GM18868 (cell line): ENCODE data around the gene MLPH.

Experiments
- ATAC-seq: cut with Tn5 transposase; IDR thresholded peaks from one replicate; pipeline ENCODE4 v1.9.1; 2021; ENCODE audit warnings: mild to moderate bottlenecking, moderate library complexity; ENCODE audit not compliant: unreplicated experiment

MLPH gene

GRCh38 chr2:237478095-237478494 is 9.0 kb upstream of the MLPH start:
- no peak for ATAC-seq

DNA sequence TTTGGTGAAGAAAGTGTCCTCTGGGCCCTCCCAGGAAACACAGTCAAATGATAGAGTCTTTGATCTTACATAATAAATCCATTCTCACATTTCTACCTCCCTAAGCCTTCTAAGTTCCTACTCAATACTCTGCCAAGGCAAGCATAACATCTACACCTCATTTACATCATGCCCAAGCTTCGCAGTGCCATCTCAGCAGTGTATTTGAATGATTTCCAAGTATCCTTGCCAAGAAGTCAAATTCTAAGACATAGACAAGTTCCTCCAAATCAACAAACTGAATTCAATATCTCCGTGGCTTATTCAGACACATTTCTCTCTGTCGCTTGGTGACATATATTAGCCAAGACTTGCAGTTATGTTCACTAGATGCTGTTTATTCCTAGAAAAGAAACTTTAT is 8.1 kb upstream of the MLPH start:
- no peak for ATAC-seq

- no peak for ATAC-seq
Observed at GRCh38 chr2:237479747-237480146, 7.3 kb upstream of the MLPH start.

DNA sequence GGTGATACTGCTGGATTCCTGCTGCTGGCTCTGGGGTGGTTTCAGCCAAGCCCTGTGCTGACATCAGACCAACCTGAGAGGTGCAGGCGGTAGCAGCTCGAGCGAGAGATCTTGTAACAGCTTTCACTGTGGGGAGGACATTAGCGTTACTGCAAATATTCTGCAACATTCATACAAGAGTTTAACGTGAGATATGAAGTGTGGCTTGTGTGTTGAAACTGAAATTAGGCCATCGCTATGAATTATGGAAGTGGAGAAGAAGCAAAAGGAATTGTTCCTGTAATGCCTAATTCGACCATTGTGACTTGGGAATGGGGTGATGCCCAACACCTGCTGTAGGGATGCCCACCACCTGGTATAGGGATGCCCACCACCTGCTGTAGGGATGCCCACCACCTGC is 6.5 kb upstream of the MLPH start:
- no peak for ATAC-seq

DNA sequence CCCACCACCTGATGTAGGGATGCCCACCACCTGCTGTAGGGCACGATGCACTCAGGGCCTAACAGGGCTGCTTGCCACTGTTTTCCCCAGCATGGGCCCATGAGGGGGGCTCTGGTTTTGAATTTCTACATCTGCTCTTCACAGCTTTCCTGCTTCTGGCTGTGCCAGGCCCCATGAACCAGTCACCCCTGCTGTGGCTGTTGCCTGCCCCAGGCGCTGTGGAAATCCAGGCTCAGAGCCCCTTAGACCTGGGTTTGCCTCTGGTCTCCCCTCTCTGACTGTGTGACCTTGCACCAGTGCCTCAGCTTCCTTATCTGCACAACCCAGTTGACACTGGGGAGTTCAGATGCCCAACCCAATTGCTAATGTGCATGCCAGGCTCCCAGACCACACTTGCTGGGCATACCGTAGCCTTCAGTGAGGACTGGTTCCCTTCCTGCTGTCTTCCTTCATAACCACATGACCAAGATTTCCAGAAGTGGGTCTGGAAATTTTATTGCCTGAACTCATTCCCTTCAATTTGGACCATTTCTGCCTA is 6.0 kb upstream of the MLPH start:
- no peak for ATAC-seq

- ATAC-seq: no peak
Observed at GRCh38 chr2:237482485-237482884, 4.6 kb upstream of the MLPH start.

- no peak for ATAC-seq
Observed at GRCh38 chr2:237483018-237483731, 3.9 kb upstream of the MLPH start.

DNA sequence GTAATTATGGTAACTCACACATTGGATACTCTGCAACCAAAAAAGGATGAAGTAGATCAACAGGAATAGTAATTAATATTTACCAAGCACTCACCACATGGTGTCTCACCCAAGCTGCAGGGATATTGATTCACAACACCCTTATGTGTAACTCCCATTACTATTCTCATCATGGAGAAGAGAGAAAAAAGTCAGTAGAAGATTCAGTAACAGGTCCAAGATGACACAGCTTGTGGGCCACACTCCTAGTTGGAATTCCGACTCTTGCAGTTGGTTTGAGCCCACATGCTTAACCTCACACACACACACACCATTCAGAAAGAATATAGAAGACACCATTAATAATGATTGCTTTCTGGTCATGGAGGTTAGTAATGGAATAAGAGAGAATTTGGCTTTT is 1.7 kb upstream of the MLPH start:
- ATAC-seq: no peak

- ATAC-seq: no peak
Observed at GRCh38 chr2:237485844-237486243, 1.2 kb upstream of the MLPH start.

GRCh38 chr2:237486334-237486818 is 675 bp upstream of the MLPH start:
- no peak for ATAC-seq

- ATAC-seq: no peak
Observed at GRCh38 chr2:237487496-237487895, 445 bp downstream of the MLPH start.

DNA sequence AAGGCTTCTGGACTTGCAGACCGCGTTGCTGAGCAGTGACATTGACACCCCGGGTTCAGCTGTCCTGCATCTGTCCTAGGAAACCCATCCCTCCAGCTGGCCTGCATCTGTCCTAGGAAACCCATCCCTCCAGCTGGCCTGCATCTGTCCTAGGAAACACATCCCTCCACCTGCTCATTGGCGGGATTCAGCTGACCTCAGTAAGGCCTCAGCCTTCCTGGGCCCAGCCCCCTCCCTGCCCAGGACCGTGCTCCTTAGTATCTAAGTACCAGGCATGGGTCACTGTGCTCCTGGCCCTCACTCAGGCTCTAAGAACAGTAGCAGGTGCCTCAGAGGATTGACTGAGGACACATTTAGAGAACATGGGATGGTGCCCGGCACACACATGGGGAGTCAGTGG is 1.2 kb downstream of the MLPH start:
- no peak for ATAC-seq

DNA sequence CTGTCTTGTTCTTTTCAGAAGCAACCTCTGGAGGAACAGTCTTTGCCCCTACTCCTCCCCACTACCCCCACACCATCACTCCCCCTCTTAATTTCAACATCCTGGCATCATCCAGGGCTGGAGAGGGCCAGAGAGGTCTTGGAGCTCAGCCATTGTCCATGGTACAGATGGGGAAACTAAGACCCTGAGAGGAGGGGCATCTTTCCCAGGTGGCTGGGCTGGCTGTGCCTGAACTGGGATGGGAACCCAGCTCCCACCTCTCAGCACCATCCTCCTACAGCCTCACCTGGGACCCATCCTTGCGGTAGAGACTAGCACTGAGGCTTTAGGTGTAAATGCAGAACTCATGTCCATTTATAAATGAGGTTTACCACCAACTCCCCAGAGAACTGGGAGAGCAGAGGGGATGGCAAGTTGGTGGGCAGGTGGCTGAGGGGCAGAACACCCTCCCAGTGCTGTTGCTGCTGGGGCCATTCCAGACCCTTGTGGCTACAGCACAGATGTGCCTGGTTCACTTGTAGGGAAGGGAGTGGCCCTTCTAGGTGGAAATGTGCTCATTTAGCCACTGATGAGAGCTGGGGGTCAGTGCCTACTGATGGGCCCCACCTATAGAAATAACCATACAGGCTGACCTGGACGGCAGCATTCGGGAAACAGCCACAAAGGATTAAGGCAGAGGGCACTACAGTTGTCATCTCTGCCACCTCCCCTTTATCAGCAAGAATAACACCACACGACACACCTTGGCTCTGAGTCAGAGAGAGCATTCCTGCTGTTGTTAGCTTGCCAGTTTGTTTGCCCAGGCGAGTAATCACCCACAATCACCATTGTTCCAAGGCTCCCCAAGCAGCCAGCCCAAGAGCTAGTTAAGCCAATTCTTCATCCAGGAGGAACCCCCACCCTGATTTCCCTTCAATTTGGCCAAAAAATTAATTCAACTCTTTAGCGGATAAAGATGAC is 2.1 kb downstream of the MLPH start:
- no peak for ATAC-seq

DNA sequence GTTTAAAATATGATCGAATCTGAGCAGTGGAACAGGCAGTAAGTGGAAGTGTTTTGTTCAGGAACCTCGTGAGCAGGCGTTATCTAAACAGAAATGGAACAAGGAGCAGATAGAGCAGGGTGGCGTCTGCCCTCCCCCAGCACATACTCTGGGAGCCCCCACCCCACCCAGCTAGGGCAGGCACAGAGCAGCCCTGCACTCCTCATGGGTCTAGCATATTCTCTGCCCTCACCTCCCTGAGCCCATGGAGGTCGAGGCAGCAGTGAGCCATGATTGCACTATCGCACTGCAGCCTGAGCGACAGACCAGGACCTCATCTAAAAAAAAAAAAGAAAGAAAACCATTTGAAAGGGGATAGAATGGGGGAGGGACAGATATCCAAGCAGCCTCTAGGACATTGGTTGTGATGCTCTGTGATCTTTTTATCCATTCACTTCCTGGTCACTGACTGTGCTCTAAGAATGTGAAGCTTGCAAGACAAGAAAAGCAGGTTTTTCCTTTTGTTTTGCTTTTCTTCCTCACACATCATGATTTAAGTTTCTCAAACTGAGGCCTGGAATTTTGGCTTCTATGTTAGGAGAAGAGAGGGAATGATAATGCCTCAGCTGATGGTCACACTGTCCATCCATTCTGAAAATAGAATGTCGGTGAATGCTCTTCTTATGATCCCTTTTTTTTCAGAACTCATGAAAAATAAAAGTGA is 3.1 kb downstream of the MLPH start:
- no peak for ATAC-seq

DNA sequence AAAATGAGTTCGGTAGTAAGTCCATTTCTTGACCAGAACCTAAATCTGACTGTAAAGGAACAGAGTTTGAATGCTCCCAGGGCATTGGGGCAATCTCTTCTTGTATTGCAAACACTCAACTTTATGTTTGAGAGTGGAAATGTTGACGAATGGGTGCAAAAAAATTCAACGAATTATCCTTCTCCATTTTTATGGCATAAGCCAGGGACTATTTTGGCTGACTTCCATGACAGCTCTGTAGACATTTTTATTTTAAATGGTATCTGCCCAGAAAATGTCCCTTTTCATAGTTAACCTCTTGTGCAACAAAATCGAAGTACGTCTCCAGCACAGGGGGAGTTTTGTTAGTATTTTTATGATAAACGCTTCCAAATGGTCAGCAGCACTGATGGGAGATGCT is 3.7 kb downstream of the MLPH start:
- no peak for ATAC-seq

- no peak for ATAC-seq
Observed at GRCh38 chr2:237491515-237492118, 4.6 kb downstream of the MLPH start.

GRCh38 chr2:237492137-237492890 is 5.3 kb downstream of the MLPH start:
- ATAC-seq: no peak

- no peak for ATAC-seq
Observed at GRCh38 chr2:237494066-237494465, 7.0 kb downstream of the MLPH start.

GRCh38 chr2:237495521-237496117 is 8.6 kb downstream of the MLPH start:
- ATAC-seq: no peak

- no peak for ATAC-seq
Observed at GRCh38 chr2:237496428-237496827, 9.4 kb downstream of the MLPH start.
